Posterior vena cava (tissue), 2 donors: Measurements from ENCODE around the gene PRKCZ. TPM values are rescaled to one million over a fixed set of nuclear protein-coding genes. Genes with fewer than 3 reads are reported as not detected.
A peak's percentile ranks its signal among the peaks of the same experiment; 100 is the strongest.

ENCODE experiments used
- DNase-seq: peaks from one replicate; pipeline ENCODE4 v3.0.0-alpha.2; 2020; ENCODE audit warnings: low spot score
- intact Hi-C, 2 donors: fragments of 100-400 bp; cut with DNase I; formaldehyde crosslinking; loops; one replicate each; pipeline versions ENCODE4 v1.14.1 to v1.14.2; 2022 to 2023
- long read RNA-seq, 2 donors: library from polyadenylated mRNA; unstranded; transcript quantifications; one replicate each; pipeline ENCODE4 v2.0.0, GENCODE V29; 2020 to 2021
- total RNA-seq, 2 donors: library from RNA; stranded (reverse); fragmentation: NEBNext Ultra II Directional; extraction: Animal tissue kit (Norgen Biotek cat#: 25700); gene quantifications; one replicate each; pipeline ENCODE4 v1.2.1, GENCODE V29; 2021
- donor health status: DM: yes; HTN: yes; CAD: no.
- donor health status: DM: yes; HTN: yes; CAD: no.

The PRKCZ gene
- 1 to 10 TPM; 3.0 to 3.6 TPM for total RNA-seq
- long read RNA-seq, donor 1, partial matches to known transcripts: 0 of 1 reads
- long read RNA-seq, donor 1, other reads (novel, unspliced or antisense): 1 of 1 reads
- long read RNA-seq, donor 2, partial matches to known transcripts: 1 of 3 reads
- long read RNA-seq, donor 2, other reads (novel, unspliced or antisense): 1 of 3 reads

- intact Hi-C loops: loop anchor here (5.0 kb wide), 2 partner anchors 93 to 108 kb away; no protein-coding TSS in a partner anchor
- peak; percentile 92 for DNase-seq
These were observed at the start of gene PRKCZ for GRCh38 chr1:2049718-2050431. PRKCZ (plus strand) TSS chr1:2050411; CDS start chr1:2050631, 220 bp downstream.

- intact Hi-C loops: no loop called here
- no peak for DNase-seq
These were observed 49.8 kb upstream of the PRKCZ start for GRCh38 chr1:2000432-2000831.

- no peak for DNase-seq
- intact Hi-C loops: no loop called here
These were observed 49.4 kb upstream of the PRKCZ start for GRCh38 chr1:2000850-2001249.

- intact Hi-C loops: no loop called here
- DNase-seq: no peak
These were observed 48.3 kb upstream of the PRKCZ start for GRCh38 chr1:2001773-2002411.

GRCh38 chr1:2003541-2004131, 46.6 kb upstream of the PRKCZ start, which contains the start of gene CFAP74:
CFAP74 (minus strand) TSS chr1:2003786; CDS start chr1:1990956, 12,830 bp downstream.
- no peak for DNase-seq
- intact Hi-C loops: no loop called here

GRCh38 chr1:2004856-2005255, 45.4 kb upstream of the PRKCZ start:
- intact Hi-C loops: no loop called here
- no peak for DNase-seq

GRCh38 chr1:2009101-2010053, 40.8 kb upstream of the PRKCZ start:
- DNase-seq: no peak
- intact Hi-C loops: no loop called here

GRCh38 chr1:2014181-2014580, 36.0 kb upstream of the PRKCZ start:
- intact Hi-C loops: no loop called here

GRCh38 chr1:2014741-2015735, 35.2 kb upstream of the PRKCZ start:
- intact Hi-C loops: no loop called here
- no peak for DNase-seq

More at GRCh38 chr1:2014181-2014580, 36.0 kb upstream of the PRKCZ start:
- no peak for DNase-seq

- intact Hi-C loops: no loop called here
- no peak for DNase-seq
These were observed 34.1 kb upstream of the PRKCZ start for GRCh38 chr1:2016123-2016522.

GRCh38 chr1:2018217-2019171, 31.7 kb upstream of the PRKCZ start:
- DNase-seq: no peak
- intact Hi-C loops: no loop called here

GRCh38 chr1:2019172-2019543, 31.1 kb upstream of the PRKCZ start, which contains the start of gene GABRD:
GABRD (plus strand) TSS chr1:2019345; CDS start chr1:2019424, 79 bp downstream.
- intact Hi-C loops: no loop called here
- DNase-seq: no peak

GRCh38 chr1:2019571-2020309, 30.5 kb upstream of the PRKCZ start:
- intact Hi-C loops: no loop called here
- DNase-seq: no peak

GRCh38 chr1:2020310-2020655, 29.9 kb upstream of the PRKCZ start:
- intact Hi-C loops: no loop called here
- DNase-seq: no peak

- DNase-seq: no peak
- intact Hi-C loops: no loop called here
These were observed 28.7 kb upstream of the PRKCZ start for GRCh38 chr1:2021550-2021949.
